HG03469 (cell line): ENCODE data around the gene UCK1.

Experiments used
- ATAC-seq: cut with Tn5 transposase; IDR thresholded peaks from one replicate; pipeline ENCODE4 v1.9.1; 2021; ENCODE audit warnings: mild to moderate bottlenecking, moderate library complexity, moderate number of reproducible peaks; ENCODE audit not compliant: unreplicated experiment

Gene UCK1

DNA sequence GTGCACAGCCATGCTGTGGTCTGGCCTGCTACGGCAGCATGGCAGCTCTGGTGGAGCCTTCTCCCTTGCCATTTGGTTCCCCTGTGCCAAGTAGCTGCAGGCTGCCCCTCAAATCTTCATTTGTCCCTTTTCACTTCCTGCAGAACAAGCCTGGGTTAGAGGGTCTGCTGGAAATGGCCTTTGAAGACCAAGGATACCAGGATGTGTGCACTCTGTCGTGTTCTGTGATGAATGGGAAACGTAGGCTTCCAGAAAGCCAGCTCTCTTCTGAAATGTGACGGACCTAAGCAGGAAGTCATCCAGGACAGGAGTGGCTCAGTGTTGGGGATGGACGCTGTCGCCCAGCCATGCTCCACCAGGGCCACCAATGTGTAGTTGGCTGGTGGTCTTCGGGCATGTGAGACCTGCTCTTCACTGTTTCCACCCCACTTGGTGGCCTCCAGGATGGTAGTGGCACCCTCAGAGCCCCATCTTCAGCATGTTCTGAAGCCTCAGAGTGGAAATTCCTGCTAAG, 31.8 kb downstream of the UCK1 start:
- no peak for ATAC-seq

DNA sequence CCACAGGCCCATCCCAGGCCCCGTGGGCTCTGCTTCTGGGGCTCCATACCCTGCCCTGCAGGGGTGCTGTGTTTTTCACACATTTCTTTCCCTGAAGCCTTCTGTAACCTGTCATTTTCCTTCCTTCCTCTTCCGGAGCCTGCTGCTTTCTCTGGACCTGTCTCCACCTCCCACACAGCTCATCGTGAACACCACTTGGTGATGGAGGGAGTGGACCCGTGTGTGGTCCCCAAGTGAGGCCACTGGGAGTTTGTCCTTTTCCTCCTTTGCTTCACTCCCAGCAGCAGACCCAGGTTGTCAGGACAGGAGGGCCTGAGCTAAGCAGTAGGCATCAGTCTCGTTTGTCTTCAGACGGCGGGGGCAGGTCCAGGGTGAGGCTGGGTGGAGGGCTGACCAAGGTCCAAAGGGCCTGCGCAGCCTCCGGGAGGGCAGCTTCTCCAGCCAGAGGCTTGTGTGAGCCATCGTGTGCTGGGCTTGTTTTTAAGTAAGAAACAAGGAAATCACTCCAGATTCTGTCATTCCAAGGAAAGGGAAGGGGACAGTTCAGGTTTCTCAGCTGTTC, 34.1 kb downstream of the UCK1 start:
- ATAC-seq = no peak

DNA sequence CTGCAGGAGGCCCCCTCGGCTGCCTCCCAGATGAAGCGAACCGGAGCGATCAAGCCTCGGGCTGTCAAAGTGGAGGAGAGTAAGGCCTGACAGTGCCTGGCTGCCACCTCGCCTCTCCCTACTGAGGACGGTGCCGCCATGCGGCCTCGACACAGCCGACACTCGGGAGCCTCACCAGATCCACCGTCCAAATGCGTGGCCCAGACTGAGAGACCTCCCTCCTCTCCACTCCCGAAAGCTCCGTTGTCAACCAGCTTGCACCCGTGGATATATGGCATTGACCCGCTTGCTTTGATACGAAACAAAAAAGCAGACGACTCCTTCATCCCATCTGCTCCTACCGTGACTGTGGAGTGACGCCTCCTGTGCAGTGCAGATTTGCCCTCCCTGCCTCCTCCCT, 35.3 kb downstream of the UCK1 start:
- no peak for ATAC-seq

DNA sequence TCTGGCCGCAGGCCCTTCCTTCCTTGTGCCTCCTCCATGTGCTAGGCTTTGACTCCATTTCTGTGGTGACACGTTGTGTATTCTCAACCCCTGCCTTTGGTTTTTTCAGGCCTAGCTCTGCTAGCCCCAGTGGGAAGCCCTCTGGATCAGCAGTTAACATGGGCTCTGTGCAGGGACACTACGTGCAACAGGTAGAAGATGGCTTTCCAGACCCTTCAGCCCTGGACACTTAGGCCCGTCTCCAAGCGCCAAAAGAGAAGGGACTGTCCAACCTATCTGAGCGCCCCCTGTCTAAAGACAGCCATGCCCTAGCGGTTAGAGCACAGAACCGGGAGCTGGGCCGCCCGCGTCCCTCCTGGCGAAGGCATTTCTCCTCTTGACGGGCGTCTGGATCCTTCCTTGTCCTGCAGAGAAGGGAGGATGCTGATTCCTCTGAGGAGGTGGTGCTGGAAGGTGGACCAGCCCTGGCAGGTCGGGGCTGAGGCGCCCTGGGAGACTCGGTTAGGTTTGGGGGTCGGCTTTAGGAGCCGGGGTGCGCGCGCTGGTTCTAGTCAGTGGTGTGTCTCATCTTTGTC, 36.7 kb downstream of the UCK1 start:
- ATAC-seq = no peak

DNA sequence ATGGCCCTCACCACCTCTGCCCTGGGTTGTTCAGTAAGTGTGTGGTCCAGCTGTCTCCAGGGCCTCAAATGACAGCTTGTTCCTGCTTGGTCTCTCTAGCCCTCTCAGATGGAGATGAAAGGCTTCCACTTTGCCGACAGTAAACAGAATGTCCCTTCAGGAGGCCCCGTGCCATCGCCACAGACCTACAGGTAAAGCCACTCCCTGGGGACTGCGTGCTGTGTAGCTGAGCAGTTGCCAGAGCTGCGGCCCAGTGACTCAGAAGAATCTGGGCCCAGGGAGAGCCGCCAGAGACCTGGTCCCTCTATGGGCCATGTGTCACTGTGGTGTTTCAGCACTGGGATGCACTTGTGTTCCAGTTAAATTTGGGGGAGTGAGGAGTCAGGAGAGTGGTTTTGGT, 39.0 kb downstream of the UCK1 start:
- no peak for ATAC-seq

DNA sequence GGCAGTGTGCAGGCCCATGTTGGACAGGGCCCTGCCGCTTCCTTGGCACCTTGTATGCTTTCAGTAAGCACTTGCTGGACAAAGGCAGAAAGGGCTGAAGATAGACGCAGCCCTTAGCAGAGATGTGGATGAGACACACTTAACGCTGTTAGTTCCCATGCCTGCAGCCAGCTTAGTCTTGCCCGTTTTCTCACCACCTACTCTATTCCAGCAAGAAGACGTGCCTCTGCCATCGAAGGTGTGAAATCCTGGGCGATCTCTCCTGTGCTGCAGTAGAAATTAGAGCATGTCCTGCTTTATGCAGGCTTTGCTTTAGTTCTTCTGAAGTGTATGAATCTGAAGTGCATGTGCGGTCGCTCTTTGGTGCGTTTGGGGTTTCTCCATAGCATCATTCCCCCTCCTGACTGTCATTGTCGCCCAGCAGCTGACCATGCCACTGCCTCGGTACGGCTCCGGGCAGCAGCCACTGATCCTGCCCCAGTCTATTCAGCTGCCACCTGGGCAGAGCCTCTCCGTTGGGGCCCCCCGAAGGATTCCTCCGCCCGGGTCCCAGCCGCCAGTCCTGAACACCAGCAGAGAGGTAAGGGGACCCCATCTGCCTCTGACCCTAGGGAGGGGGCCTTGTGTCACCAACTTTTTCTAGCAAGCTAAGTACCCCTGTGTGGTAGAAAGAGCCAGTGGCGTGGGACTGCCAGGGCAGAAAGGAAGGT, 39.9 kb downstream of the UCK1 start:
- no peak for ATAC-seq

DNA sequence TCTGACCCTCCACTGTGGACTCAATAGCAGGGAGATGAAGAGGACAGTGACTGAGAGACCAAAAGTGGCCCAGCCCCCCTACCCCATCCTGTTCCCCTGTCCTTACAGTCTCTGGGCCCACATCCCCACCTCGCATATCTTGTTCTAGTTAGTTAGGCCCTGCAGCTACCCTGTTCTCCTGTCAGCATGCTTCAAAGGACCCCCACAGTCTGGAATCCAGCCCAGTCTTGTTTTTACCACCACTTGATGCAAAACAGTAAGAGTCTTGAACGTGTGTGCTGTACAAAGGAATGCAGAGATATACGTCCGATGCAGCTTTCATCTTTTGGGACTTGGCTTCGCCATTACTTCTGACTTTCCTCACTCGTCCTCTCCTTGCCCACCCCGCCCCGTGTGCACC, 40.5 kb downstream of the UCK1 start:
- no peak for ATAC-seq

DNA sequence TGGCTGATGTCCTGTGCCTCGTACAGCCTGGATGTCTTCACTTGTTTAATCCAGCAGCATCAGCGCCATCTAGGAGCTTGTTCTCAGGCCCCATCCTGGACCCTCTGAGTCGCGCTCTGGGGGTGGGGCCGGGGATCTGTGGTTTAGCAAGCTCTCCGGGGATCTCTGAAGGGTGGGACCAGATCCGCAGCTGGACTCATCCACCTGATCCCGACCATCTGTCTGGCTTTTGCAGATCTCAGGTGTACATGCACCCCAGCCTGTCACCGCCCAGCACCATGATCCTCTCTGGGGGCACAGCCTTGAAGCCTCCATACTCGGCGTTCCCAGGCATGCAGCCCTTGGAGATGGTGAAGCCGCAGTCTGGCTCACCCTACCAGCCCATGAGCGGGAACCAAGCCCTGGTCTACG, 43.4 kb downstream of the UCK1 start:
- no peak for ATAC-seq

DNA sequence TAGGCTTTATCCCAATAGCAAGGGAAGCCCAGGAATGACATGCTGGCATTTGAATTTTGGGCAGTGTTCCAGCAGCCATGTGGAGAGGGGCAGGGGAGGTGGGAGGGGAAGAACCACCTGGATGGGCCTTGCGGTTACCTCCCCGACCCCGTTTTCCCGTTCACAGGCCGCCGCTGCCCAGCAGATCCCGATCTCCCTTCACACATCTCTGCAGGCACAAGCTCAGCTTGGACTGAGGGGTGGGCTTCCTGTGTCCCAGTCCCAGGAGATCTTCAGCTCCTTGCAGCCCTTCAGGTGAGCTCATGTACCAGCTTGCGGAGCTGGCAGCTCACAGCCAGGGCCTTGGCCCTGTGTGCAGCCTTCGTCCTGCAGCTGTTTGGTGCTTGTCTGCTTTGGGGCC, 44.1 kb downstream of the UCK1 start:
- no peak for ATAC-seq

DNA sequence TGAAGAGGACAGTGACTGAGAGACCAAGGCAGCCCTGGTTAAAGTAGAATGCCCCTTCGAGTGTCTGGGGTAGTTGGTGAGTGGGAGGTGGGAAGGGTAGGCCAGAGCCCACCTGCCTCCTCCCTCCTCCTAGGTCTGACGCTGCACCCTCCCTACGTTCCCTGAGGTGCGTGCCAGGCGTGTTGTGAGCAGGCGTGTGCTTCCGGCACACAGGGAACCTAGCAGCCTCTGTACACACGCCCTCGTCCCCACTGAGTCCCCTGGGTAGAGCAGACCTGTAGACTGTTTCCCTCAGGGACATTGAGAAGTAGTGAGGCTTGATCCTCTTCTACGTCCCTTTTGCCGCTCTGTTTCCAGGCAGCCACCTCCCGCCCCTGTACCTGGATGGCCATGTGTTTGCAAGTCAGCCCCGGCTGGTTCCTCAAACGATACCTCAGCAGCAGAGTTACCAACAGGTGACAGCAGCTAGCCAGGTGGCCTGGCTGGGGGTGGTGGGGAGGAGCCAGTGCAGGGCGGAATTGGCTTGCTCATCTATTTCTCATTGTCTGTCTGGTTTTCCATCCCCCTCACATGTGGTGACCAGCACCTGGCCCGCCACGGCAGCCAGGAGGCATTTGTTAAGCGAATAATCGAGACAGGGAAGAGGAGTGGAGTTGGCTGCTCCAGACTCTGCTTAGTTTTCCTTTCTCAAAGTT, 45.2 kb downstream of the UCK1 start:
- ATAC-seq = no peak

DNA sequence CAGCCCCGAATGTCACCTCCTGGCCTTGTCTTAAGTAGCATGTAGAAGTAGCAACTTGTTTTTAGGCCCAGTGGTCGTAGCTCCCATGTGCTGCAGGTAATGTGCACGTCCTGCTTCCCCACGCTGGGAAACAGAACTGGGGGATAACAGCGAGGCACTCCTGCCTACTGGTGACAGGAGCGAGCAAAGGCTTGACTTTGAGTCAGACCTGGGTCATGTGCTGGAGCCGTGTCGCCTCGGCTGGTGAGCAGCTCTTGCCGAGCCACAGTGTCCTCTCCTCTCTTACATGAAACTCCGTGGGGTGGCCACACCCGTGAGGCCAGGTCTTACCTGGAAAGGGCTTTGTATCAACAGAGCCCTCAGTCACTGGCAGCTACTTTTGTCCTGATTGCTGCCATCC, 45.9 kb downstream of the UCK1 start:
- no peak for ATAC-seq

DNA sequence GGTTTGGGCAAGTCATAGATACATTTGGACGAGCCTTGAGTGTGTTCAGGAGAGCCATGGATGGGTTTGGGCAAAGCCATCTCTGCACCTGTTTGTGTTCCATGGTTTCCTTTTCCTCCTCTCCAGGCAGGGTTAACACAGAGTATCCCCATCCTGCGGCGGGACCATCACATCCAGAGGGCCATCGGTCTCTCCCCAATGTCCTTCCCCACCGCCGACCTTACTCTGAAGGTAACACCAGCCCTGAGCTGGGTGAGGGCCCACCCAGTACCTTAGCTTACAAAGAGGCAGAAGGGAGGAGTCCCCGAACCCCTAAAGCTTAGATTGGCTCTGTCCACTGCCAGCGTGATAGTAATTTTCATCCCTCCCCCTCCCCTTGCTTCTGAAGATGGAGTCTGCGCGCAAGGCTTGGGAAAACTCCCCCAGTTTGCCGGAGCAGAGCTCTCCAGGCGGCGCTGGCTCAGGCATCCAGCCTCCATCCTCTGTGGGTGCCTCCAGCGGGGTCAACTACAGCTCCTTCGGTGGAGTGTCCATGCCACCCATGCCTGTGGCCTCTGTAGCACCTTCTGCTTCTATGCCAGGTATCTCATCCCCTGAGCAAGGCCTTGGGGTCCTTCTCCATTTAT, 46.4 kb downstream of the UCK1 start:
- no peak for ATAC-seq

DNA sequence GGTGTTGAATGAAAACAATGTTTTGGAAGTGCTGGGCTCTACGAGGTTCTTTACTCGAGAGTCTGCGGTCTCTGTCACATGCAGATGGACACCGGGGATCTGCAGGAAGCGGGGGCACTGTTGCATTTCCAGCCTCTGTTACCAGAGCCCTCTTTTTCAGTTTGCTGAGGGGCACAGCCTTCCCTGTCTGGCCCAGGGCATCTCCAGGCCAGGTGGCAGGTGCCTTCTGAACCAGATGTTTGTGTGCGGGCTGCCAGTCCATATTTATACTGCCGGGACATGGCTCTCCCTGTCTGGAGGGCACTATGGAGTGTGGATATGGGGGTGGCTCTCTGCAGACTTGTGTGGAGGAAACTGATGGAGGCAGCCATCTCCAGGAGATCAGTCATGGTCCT, 47.0 kb downstream of the UCK1 start:
- ATAC-seq = no peak

DNA sequence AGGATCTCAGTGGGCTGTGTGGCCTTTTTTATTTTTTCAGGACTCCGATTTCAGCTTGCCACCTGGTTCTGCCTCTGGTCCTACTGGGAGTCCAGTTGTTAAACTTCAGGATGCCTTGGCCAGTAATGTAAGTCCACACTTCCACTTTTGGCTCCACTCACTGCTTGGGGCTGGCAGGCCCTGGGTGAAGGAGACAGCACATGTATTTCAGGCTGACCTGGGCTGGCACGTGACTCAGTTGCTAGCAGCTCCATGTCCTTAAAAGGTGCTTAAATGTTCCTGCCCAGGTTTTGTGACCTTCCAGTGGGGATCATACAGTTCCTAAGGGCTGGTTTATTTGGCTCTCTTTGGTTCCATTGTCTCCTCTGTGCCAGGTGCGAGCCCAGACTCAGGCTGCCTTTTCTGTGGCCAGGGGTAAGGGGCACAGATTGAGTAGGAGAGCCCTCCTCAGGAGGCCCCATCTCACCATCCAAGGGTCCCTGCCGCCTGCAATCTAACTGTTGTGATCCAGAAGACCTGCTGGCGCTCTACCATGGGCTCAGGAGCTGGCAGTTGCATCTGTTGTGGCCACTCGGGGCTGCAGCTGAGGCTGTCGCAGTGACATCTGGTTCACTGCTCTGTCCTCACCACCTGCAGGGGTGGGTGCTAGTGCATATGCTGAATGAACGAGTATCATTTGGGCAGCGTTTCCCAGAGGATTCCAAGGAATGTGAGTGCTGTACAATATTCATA, 47.6 kb downstream of the UCK1 start:
- ATAC-seq = no peak

DNA sequence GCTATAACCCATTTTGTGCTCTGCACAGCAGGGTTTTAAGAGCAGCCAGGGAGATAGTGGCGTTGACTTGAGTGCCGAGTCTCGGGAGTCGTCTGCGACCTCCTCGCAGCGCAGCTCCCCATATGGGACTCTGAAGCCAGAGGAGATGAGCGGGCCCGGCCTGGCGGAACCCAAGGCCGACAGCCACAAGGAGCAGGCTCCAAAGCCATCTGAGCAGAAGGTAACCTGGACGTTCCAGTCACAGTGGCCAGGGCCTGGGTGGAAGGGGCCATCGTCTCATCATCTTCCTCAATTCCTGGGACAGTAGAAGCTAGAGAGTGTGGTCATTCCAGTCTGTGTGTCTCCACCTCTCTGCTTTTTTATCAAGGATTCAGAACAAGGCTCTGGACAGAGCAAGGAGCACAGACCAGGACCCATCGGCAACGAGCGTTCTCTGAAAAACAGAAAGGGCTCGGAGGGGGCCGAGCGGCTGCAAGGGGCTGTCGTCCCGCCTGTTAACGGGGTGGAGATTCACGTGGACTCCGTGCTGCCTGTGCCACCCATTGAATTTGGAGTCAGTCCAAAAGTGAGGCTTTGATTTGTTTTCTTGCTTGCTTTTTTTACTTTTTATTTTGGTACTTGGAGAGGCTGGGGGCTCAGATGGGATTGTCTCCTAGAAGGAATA, 48.6 kb downstream of the UCK1 start:
- no peak for ATAC-seq

DNA sequence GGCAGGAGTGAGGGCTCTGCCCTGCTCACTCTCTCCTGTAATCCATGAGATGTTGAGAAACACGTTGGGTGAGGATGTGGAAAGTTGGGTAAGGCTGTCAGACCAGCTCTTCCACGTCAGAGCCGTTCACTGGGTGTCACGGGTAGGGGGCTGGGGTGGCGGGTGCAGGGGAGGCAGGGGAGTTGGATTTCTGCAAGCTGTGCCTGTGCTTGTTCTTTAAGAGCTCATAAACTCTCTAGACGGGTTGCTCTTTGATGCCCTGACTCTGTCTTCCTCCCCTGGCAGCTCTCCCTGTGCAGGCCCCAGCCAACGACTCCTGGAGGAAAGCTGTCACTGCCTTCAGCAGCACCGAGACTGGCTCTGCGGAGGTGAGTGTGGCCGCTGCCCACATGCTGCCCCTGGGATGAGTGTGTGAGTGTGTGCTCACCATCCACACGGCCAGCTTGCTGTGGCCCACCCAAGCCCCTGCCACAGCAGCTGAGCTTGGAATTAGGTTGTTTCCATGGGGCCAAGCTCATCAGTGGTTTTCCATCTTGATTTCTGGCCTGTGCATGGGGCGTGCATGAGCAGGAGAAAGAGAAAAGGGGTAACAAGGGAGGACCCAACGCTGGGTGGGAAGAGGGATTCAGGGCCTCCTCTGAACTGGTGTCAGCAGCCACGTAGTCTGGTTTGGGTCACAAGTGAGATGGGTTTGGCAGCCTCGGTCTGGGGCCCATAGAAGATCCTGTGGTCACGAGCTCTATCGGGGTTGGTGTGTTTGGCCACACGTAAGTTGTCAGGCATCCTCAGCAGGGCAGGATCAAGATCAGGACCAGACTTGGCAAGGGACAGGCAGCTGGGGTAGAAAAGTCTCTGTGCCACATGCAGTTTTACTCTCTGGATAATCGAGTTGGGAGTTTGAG, 49.4 kb downstream of the UCK1 start:
- ATAC-seq = no peak

DNA sequence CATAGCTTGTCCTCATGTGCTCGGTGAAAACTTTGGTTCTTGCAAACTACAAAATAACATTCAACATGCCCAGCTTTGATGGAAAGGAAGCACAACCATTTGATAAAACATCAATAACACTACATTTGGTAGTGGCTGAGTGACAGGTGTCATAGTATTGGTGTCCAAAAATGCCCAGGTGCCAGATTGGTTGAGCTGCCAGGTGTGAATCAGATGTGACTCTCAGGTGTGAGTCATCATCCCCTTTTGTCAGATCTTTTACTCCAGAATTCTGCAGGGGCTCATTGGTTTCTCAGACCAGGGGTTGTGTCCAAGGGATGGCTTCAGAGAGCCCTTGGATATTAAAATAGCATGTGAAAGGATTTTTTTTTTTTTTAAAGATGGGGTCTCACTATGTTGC, 50.8 kb downstream of the UCK1 start:
- ATAC-seq = no peak

DNA sequence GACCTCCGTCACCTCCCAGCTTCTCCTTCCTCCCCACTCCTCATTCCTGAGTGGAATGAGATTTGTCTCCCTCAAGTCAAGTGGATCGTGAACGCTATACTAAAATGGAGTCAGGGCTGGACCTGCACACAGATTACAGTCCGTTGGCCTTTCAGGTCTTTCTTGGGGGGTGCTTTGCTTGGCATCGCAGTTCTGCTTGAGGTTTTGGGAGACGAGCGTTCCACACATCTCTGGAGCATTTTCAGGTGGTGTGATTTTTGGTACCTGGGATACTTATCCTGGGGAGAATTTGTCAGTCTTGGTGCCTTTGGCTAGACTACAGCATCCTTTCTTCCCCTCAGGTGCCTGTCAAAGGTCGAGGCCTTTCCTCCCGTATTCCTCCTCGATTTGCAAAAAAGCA, 52.2 kb downstream of the UCK1 start:
- no peak for ATAC-seq

DNA sequence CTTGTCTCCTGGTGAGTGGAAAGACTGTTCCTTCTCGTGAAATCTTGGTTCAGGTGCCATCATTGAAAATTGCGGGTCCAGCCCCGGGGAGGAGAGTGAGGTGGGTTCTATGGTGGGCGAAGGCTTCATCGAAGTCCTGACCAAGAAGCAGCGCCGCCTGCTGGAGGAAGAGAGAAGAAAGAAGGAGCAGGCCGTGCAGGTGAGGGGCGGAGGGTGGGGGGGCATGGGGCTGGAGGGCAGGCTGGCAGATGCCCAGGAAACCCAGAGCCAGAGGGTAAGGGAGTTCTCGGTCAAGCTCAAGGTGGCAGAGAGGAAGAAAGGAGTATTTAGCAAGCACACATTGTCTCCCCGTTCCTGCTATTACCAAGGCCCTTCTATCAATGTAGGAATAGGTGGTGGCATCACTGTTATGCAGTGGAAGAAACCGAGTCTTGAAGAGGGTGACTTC, 52.6 kb downstream of the UCK1 start:
- ATAC-seq = no peak
